Type B pancreatic cell (in vitro differentiated cells): ENCODE data around the gene VAV2. TPM values are rescaled to one million over a fixed set of nuclear protein-coding genes. Genes with fewer than 3 reads are reported as not detected.

ENCODE experiments used
- DNase-seq: peaks from one replicate; pipeline ENCODE4 v3.0.0; 2021; ENCODE audit warnings: mixed read lengths; ENCODE audit not compliant: unreplicated experiment; ENCODE audit errors: extremely low spot score
- H3K27ac Mint-ChIP-seq: 2 replicates; pipeline ENCODE4 v1.8.0; 2021; ENCODE audit warnings: mild to moderate bottlenecking, mixed read lengths
- H3K27me3 Mint-ChIP-seq: 2 replicates; pipeline ENCODE4 v1.8.0; 2021; ENCODE audit warnings: mixed read lengths
- H3K36me3 Mint-ChIP-seq: 2 replicates; pipeline ENCODE4 v1.8.0; 2021; ENCODE audit warnings: mixed read lengths
- H3K4me1 Mint-ChIP-seq: one replicate; pipeline ENCODE4 v1.8.0; 2021; ENCODE audit warnings: mixed read lengths; ENCODE audit not compliant: unreplicated experiment
- H3K4me3 Mint-ChIP-seq: 2 replicates; pipeline ENCODE4 v1.8.0; 2021; ENCODE audit warnings: mild to moderate bottlenecking, mixed read lengths
- H3K9me3 Mint-ChIP-seq: 2 replicates; pipeline ENCODE4 v1.8.0; 2021; ENCODE audit warnings: mixed read lengths
- total RNA-seq: library from RNA; stranded (reverse); gene quantifications from 2 replicates; pipeline ENCODE4 v1.2.1, GENCODE V29; 2021; ENCODE audit warnings: low replicate concordance
- TF ChIP-seq, protein P1 (sequence below): fragments of 200-600 bp; sonication (generic); conservative IDR thresholded peaks from 2 replicates; pipeline ENCODE4 v1.5.0; 2021; ENCODE audit warnings: antibody characterized with exemption, mild to moderate bottlenecking

The VAV2 gene
- total RNA-seq, 1 donor from 2014 or later, result 39.4 TPM

DNA sequence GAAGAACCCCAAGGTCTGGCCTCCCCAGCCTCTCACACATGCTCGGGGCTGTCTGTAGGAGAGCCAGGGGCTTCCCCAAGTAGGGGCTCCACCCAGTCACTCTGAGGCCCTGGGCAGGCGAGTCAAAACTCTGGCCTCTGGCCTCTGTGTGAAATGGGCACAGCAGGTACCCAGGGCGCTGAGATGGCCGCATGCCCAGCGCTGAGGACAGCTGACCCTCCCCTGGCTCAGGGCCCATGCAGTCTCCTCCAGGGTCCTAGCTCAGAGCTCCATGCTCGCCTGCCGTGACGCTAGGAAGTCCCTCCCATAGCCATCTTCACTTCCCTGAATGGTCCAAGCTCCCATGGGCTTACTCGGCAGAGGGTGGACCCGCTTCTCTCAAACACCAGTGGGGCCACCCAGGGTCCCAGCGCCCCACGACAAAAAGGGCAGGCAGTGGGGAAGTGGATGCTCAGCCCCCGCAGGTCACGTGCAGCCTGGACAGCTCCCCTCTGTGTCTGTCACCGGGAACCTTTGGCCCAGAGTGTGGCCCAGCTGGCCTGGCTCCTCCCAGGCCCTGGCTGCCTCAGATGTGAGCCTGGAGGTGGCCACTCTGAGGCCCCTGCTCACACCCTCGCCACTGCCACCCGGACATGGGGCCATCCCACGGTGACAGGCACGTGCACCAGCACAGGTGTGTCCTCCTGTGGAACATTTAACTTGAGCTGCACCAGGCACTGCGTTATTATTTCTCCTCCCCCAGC lies 12.2 kb upstream of the VAV2 start:
- DNase-seq, result no peak
- TF ChIP-seq, protein P1, sequence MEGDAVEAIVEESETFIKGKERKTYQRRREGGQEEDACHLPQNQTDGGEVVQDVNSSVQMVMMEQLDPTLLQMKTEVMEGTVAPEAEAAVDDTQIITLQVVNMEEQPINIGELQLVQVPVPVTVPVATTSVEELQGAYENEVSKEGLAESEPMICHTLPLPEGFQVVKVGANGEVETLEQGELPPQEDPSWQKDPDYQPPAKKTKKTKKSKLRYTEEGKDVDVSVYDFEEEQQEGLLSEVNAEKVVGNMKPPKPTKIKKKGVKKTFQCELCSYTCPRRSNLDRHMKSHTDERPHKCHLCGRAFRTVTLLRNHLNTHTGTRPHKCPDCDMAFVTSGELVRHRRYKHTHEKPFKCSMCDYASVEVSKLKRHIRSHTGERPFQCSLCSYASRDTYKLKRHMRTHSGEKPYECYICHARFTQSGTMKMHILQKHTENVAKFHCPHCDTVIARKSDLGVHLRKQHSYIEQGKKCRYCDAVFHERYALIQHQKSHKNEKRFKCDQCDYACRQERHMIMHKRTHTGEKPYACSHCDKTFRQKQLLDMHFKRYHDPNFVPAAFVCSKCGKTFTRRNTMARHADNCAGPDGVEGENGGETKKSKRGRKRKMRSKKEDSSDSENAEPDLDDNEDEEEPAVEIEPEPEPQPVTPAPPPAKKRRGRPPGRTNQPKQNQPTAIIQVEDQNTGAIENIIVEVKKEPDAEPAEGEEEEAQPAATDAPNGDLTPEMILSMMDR, result no peak
- Mint-ChIP-seq H3K9me3 (no peaks in the 10 kb centered on the region), H3K4me1 (no peaks in the 10 kb centered on the region), H3K27ac (no peak overlapping the region), H3K4me3 (no peak overlapping the region), H3K27me3 (peaks cover 10% of the 10 kb centered on the region), H3K36me3 (no peaks in the 10 kb centered on the region)

DNA sequence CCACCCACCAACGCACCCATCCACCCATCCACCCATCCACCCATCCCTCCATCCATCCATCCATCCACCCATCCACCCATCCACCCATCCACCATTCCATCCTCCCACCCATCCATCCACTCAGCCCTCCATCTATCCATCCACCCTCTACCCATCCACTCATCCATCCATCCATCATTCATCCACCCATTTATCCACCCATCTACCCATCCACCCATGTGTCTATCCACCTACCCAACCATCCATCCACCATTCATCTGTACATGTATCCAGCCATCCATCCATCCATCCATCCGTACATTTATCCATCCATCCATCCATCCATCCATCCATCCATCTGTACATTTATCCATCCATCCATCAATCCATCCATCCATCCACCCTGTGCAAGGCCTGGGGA lies 11.1 kb upstream of the VAV2 start:
- no peaks in the 10 kb centered on the region for H3K4me1 Mint-ChIP-seq
- no peaks in the 10 kb centered on the region for H3K9me3 Mint-ChIP-seq
- H3K4me3 Mint-ChIP-seq, result no peak overlapping the region
- TF ChIP-seq, protein P1, result no peak
- H3K27me3 Mint-ChIP-seq, result peaks cover 7% of the 10 kb centered on the region
- no peaks in the 10 kb centered on the region for H3K36me3 Mint-ChIP-seq
- no peak overlapping the region for H3K27ac Mint-ChIP-seq
- no peak for DNase-seq

DNA sequence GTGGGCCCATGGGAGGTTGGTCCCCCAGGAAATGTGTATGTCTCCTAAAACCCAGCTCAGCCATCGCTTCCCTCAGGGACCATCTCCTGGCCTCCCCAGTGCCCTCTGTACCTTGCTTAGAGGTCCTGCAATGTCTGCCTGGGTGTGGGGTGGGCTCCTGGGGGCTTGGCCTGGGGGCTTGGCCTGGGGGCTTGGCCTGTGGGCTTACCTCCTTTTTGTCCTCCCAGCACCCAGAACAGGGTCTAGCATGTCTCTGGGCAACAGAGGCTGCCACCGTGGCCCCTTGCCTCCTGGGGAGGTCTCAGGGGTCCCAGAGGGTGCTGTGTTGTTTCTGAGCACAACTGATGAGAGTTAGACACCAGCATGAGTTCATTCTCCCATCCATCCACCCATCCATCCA lies 10.7 kb upstream of the VAV2 start:
- DNase-seq, result no peak
- Mint-ChIP-seq H3K4me3 (no peak overlapping the region), H3K27me3 (peaks cover 7% of the 10 kb centered on the region), H3K36me3 (no peaks in the 10 kb centered on the region), H3K27ac (no peak overlapping the region), H3K4me1 (no peaks in the 10 kb centered on the region), H3K9me3 (no peaks in the 10 kb centered on the region)
- TF ChIP-seq, protein P1, result no peak

DNA sequence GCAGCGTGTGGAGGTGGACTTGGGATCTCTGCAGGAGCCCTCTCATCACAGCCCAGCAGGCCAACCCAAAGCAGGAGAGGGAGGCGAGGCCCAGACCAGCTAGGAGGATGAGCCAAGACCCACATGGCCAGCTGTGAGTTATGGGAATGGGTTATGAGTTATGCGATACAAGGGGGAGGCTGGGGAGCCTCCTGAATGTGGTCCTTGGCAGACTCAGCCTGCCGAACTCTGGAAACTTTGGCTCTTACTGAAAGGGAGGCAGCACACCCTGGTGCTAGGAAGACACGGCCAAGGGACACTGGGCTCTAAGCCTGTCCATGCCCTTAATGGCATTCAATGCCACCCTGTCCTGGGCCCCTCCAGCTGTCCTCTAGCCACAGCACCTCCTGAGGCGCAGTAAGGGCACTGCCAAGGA lies 7.7 kb upstream of the VAV2 start:
- Mint-ChIP-seq H3K4me3 (no peak overlapping the region), H3K36me3 (no peaks in the 10 kb centered on the region), H3K9me3 (no peaks in the 10 kb centered on the region), H3K4me1 (no peaks in the 10 kb centered on the region), H3K27ac (no peak overlapping the region), H3K27me3 (peaks cover 7% of the 10 kb centered on the region)
- TF ChIP-seq, protein P1, result no peak
- DNase-seq, result no peak

DNA sequence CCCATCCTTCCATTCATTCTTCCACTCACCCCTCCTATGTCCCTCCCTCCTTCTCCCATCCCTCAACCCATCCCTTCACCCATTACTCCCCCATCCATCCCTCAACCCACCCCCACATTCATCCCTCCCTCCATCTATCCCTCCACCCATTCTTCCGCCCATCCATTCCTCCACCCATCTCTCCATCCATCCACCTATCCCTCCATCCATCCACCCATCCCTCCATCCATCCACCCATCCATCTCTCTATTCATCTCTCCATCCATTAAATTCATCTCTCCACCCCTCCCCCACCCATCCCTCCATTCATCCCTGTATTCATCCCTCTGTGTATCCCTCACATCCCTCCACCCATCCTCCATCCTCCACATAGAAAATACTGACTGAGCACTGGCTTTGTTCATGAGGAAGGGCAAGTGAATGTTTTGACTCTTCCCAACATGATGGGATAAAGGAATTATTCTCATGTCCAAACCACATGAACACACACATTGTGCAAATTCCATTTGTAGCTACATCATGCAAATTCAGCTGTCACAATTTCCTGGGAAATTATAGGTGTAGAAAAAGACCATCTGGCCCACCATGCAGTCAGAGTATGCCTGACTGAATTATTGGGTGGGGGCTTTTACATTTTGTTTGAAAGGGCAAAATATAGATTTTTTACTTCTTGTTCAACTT lies 6.9 kb upstream of the VAV2 start:
- H3K9me3 Mint-ChIP-seq, result no peaks in the 10 kb centered on the region
- no peaks in the 10 kb centered on the region for H3K4me1 Mint-ChIP-seq
- H3K4me3 Mint-ChIP-seq, result no peak overlapping the region
- no peak for DNase-seq
- no peaks in the 10 kb centered on the region for H3K36me3 Mint-ChIP-seq
- H3K27me3 Mint-ChIP-seq, result peaks cover 7% of the 10 kb centered on the region
- TF ChIP-seq, protein P1, result no peak
- no peak overlapping the region for H3K27ac Mint-ChIP-seq
